ENCODE measurements around the gene SUPT4H1. TPM values are rescaled to one million over a fixed set of nuclear protein-coding genes. Genes with fewer than 3 reads are reported as not detected.
A peak's percentile ranks its signal among the peaks of the same experiment; 100 is the strongest.

The SUPT4H1 gene
- total and polyA plus RNA-seq, 9 of the 15 experiments (the other 6 are each of a cell fraction or from before 2014, with no cell fraction given) = 62.1 to 320 (median 117) TPM

- TF ChIP-seq COPS2 (conservative IDR thresholded peaks at IDR 0.05) (no peak), TCF7L2 (IDR thresholded peaks at IDR 0.05; ENCODE audit: low read depth, low read length) (no peak), GTF3C2 (IDR thresholded peaks at IDR 0.05; ENCODE audit: borderline replicate concordance, extremely low read depth, insufficient read length) (no peak), TEAD4 (IDR thresholded peaks at IDR 0.05; ENCODE audit: low read length) (peak; percentile 18; the same call in 1 of the 2 replicates), TEAD4 (CRISPR knock-in tag; IDR thresholded peaks at IDR 0.05; ENCODE audit: borderline replicate concordance) (no peak), CBFA2T3 (IDR thresholded peaks at IDR 0.05) (no peak), RBBP5 (IDR thresholded peaks at IDR 0.05; ENCODE audit: borderline replicate concordance, insufficient read depth, low read length, poor library complexity, severe bottlenecking) (peak; percentile 38), ZNF217 (CRISPR knock-in tag; IDR thresholded peaks at IDR 0.05) (no peak), EGR1 (conservative IDR thresholded peaks at IDR 0.05) (peak; percentile 49), SAFB2 (IDR thresholded peaks at IDR 0.05; ENCODE audit: borderline replicate concordance, low read depth, low read length, severe bottlenecking) (no peak), HMGN3 (IDR thresholded peaks at IDR 0.05; ENCODE audit: borderline replicate concordance, extremely low read depth, insufficient read length, low read depth, low read length) (peak; percentile 82), STAT5B (CRISPR knock-in tag; IDR thresholded peaks at IDR 0.05) (no peak), ETV6 (IDR thresholded peaks at IDR 0.05; ENCODE audit: borderline replicate concordance in 1 of 2, low read depth in 2 of 2, low read length in 1 of 2) (no peak; a peak in 2 of 4 replicates), ETV6 (CRISPR knock-in tag; IDR thresholded peaks at IDR 0.05; ENCODE audit: borderline replicate concordance) (0 out of 2 replicates have a peak, but pooled peaks have one; percentile 68), GABPB1 (CRISPR knock-in tag; IDR thresholded peaks at IDR 0.05) (peak; percentile 60; the same call in 1 of the 2 replicates), ZNF174 (CRISPR knock-in tag; IDR thresholded peaks at IDR 0.05) (no peak), MXI1 (IDR thresholded peaks at IDR 0.05; ENCODE audit: low read depth, low read length) (peak; percentile 26; the same call in 1 of the 2 replicates), PCBP1 (IDR thresholded peaks at IDR 0.05; ENCODE audit: low read depth, low read length, poor library complexity, severe bottlenecking) (peak; percentile 99), ZNF592 (IDR thresholded peaks at IDR 0.05) (no peak; the same call in 1 of the 2 replicates), POLR2B (IDR thresholded peaks at IDR 0.05; ENCODE audit: low read depth, partially characterized antibody) (peak; percentile 76), SIN3B (IDR thresholded peaks at IDR 0.05; ENCODE audit: low read depth) (no peak)
Observed at GRCh38 chr17:58330997-58331814, 20.8 kb downstream of the SUPT4H1 start (continued).
